H9 (cell line): ENCODE measurements around the gene GH2. TPM values are rescaled to one million over a fixed set of nuclear protein-coding genes. Genes with fewer than 3 reads are reported as not detected.

Experiments
- DNase-seq: peaks from one replicate; pipeline ENCODE4 v3.0.0-alpha.2; 2017
- H2AFZ ChIP-seq: one replicate; pipeline ENCODE4 v1.6.1; 2013; ENCODE audit warnings: mild to moderate bottlenecking, low read length, control low read depth, moderate library complexity
- H2AK5ac ChIP-seq: 2 replicates; pipeline ENCODE4 v1.6.1; 2013; ENCODE audit warnings: low read length, control low read depth, mixed read lengths; ENCODE audit not compliant: insufficient read length
- H2BK120ac ChIP-seq: one replicate; pipeline ENCODE4 v1.6.1; 2013; ENCODE audit warnings: low read depth, mild to moderate bottlenecking, low read length, control low read depth, inconsistent platforms; ENCODE audit not compliant: poor library complexity, severe bottlenecking
- H2BK12ac ChIP-seq: 2 replicates; pipeline ENCODE4 v1.6.1; 2013; ENCODE audit warnings: low read length, control low read depth, mixed read lengths, low read depth; ENCODE audit not compliant: insufficient read length
- H2BK15ac ChIP-seq: 2 replicates; pipeline ENCODE4 v1.6.1; 2013; ENCODE audit warnings: low read depth, low read length, control low read depth
- H2BK20ac ChIP-seq: one replicate; pipeline ENCODE4 v1.6.1; 2013; ENCODE audit warnings: low read depth, mild to moderate bottlenecking, low read length, control low read depth, inconsistent platforms; ENCODE audit not compliant: poor library complexity, severe bottlenecking
- H2BK5ac ChIP-seq: 2 replicates; pipeline ENCODE4 v1.6.1; 2013; ENCODE audit warnings: low read length, control low read depth, mixed read lengths; ENCODE audit not compliant: insufficient read length
- H3K14ac ChIP-seq: 2 replicates; pipeline ENCODE4 v1.6.1; 2013; ENCODE audit warnings: low read length, control low read depth; ENCODE audit not compliant: insufficient read depth
- H3K18ac ChIP-seq: 2 replicates; pipeline ENCODE4 v1.6.1; 2013; ENCODE audit warnings: low read depth, mild to moderate bottlenecking, mixed read lengths, low read length, control low read depth; ENCODE audit not compliant: insufficient read length
- H3K23ac ChIP-seq: 2 replicates; pipeline ENCODE4 v1.6.1; 2013; ENCODE audit warnings: low read length, control low read depth, mixed read lengths, low read depth; ENCODE audit not compliant: insufficient read length
- H3K23me2 ChIP-seq: 2 replicates; pipeline ENCODE4 v1.6.1; 2013; ENCODE audit warnings: low read depth, mild to moderate bottlenecking, mixed read lengths, low read length, control low read depth; ENCODE audit not compliant: insufficient read length, poor library complexity, severe bottlenecking
- H3K27ac ChIP-seq: 2 replicates; pipeline ENCODE4 v1.5.1; 2013; ENCODE audit warnings: low read length, control low read depth, mixed read lengths, low read depth; ENCODE audit not compliant: insufficient read length
- H3K27me3 ChIP-seq: 2 replicates; pipeline ENCODE4 v1.6.1; 2013; ENCODE audit warnings: low read length, control low read depth, inconsistent platforms; ENCODE audit not compliant: insufficient read depth
- H3K4ac ChIP-seq: 2 replicates; pipeline ENCODE4 v1.6.1; 2013; ENCODE audit warnings: low read depth, mild to moderate bottlenecking, control low read depth, inconsistent platforms, low read length, moderate library complexity
- H3K4me1 ChIP-seq: 2 replicates; pipeline ENCODE4 v1.6.1; 2013; ENCODE audit warnings: low read length, control low read depth, inconsistent platforms; ENCODE audit not compliant: insufficient read depth
- H3K4me2 ChIP-seq: 2 replicates; pipeline ENCODE4 v1.6.1; 2013; ENCODE audit warnings: low read length, control low read depth, mixed read lengths; ENCODE audit not compliant: insufficient read length, insufficient read depth
- H3K56ac ChIP-seq: 2 replicates; pipeline ENCODE4 v1.6.1; 2013; ENCODE audit warnings: low read depth, mild to moderate bottlenecking, mixed read lengths, low read length, control low read depth; ENCODE audit not compliant: insufficient read length
- H3K79me1 ChIP-seq: 2 replicates; pipeline ENCODE4 v1.6.1; 2013; ENCODE audit warnings: low read depth, mild to moderate bottlenecking, moderate library complexity, low read length, control low read depth, inconsistent platforms; ENCODE audit not compliant: insufficient read depth, poor library complexity, severe bottlenecking
- H3K79me2 ChIP-seq: 2 replicates; pipeline ENCODE4 v1.6.1; 2013; ENCODE audit warnings: low read length, control low read depth, inconsistent platforms; ENCODE audit not compliant: insufficient read depth
- H3K9ac ChIP-seq: 2 replicates; pipeline ENCODE4 v1.6.1; 2013; ENCODE audit warnings: low read length, control low read depth, mixed read lengths; ENCODE audit not compliant: insufficient read length; ENCODE audit errors: extremely low read depth
- H3K9me3 ChIP-seq: one replicate; pipeline ENCODE4 v1.6.1; 2013; ENCODE audit warnings: low read depth, low read length, inconsistent platforms; ENCODE audit not compliant: control insufficient read depth
- H3T11ph ChIP-seq: one replicate; pipeline ENCODE4 v1.6.1; 2013; ENCODE audit warnings: mild to moderate bottlenecking, low read length, control low read depth, inconsistent platforms
- H4K20me1 ChIP-seq: one replicate; pipeline ENCODE4 v1.6.1; 2013; ENCODE audit not compliant: control insufficient read depth, insufficient read length, insufficient read depth
- H4K5ac ChIP-seq: 2 replicates; pipeline ENCODE4 v1.6.1; 2013; ENCODE audit warnings: low read depth, mild to moderate bottlenecking, mixed read lengths, low read length, control low read depth; ENCODE audit not compliant: insufficient read length
- H4K8ac ChIP-seq: replicated peaks from 2 replicates; pipeline ENCODE4 v1.6.1; 2013; ENCODE audit warnings: low read length, control low read depth, mixed read lengths, low read depth; ENCODE audit not compliant: insufficient read length
- H4K91ac ChIP-seq: 2 replicates; pipeline ENCODE4 v1.6.1; 2013; ENCODE audit warnings: low read depth, mild to moderate bottlenecking, moderate library complexity, mixed read lengths, low read length, control low read depth; ENCODE audit not compliant: insufficient read length
- H3K27ac Mint-ChIP-seq, 3 experiments: 2 replicates in 2 of 3; 3 replicates in 1 of 3; pipeline ENCODE4 v1.8.0; 2020 to 2021; ENCODE audit warnings: mixed read lengths in 3 of 3, mild to moderate bottlenecking in 1 of 3, moderate library complexity in 1 of 3
- H3K27me3 Mint-ChIP-seq: 2 replicates; pipeline ENCODE4 v1.8.0; 2021; ENCODE audit warnings: low read depth, mild to moderate bottlenecking, moderate library complexity, mixed read lengths
- H3K36me3 Mint-ChIP-seq, 3 experiments: 2 replicates in 2 of 3; 3 replicates in 1 of 3; pipeline ENCODE4 v1.8.0; 2020 to 2021; ENCODE audit warnings: low read depth in 3 of 3, mixed read lengths in 3 of 3; ENCODE audit not compliant: insufficient read depth in 1 of 3
- H3K4me1 Mint-ChIP-seq, 2 experiments: 2 replicates each; pipeline ENCODE4 v1.8.0; 2020; ENCODE audit warnings: mixed read lengths in 2 of 2
- H3K4me3 Mint-ChIP-seq, 2 experiments: 2 replicates in 1 of 2; 3 replicates in 1 of 2; pipeline ENCODE4 v1.8.0; 2020 to 2021; ENCODE audit warnings: mild to moderate bottlenecking in 2 of 2, mixed read lengths in 2 of 2, moderate library complexity in 1 of 2
- H3K9me3 Mint-ChIP-seq, 2 experiments: 2 replicates in 1 of 2; 3 replicates in 1 of 2; pipeline ENCODE4 v1.8.0; 2020; ENCODE audit warnings: mild to moderate bottlenecking in 2 of 2, mixed read lengths in 2 of 2, moderate library complexity in 1 of 2
- WGBS: extraction: QIAGEN DNeasy Blood & Tissue Kit; methylation state at CpG from one replicate; pipeline ENCODE4 v1.1.7; 2013; ENCODE audit warnings: missing lambda C conversion rate, low lambda C conversion rate, mixed read lengths; ENCODE audit not compliant: insufficient read length; ENCODE audit errors: extremely low coverage; 5-methylcytosine and 5-hydroxymethylcytosine counted together
- total RNA-seq: library from RNA; stranded (reverse); gene quantifications from 2 replicates; pipeline ENCODE4 v1.2.1, GENCODE V29; 2021
- TF ChIP-seq, protein P1 (sequence below): fragments of 200-600 bp; sonication (generic); conservative IDR thresholded peaks from 3 replicates; pipeline ENCODE4 v1.8.0; 2021; ENCODE audit warnings: antibody characterized with exemption, mild to moderate bottlenecking

Gene GH2
- total RNA-seq, 1 experiment from 2014 or later = 0.77 TPM

DNA sequence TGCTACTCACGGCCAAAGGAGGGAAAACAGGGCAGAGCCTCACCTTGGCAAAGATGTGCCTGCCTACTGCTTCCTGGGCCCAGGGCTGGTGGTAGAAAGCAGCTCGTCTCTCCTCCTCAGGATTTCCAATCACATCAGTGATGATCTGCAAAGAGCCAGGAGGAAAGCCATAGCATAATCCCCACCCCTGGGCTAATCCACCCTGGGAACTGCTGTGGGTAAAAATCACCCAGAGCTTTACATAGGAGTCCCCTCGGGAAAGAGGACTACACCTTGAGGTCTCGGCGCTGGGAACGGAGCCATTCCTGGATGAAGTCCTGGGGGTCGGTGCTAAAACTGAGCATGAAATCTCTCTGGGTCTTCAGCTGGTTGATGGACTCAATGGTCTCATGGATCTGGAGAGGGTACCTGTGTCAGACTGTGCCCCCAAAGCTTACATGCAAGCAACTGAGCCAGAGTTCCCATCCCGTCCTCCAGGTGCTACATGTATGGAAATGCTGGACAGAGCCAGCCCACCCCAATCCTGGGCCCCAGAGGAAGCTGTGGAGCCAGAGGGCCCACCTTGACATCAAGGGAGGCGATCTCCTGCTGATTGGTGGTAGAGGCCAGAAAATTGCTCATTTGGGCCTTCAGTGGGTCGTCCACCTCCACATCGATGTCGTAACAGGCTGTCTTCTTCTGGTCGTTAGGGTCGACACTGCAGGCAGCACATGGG, 48.6 kb downstream of the GH2 start:
- H2BK12ac ChIP-seq = no peak overlapping the region
- DNase-seq = no peak
- H3K79me2 ChIP-seq = peaks cover under 1% of the 10 kb centered on the region; the same call in 1 of the 2 replicates
- H3K27ac ChIP-seq = no peak overlapping the region
- H3K36me3 Mint-ChIP-seq = peaks cover 60 to 88% (median 82%) of the 10 kb centered on the region in 3 experiments
- H3K27me3 ChIP-seq = no peaks in the 10 kb centered on the region
- no peak overlapping the region for H2AFZ ChIP-seq
- H2BK15ac ChIP-seq = no peak overlapping the region
- no peaks in the 10 kb centered on the region for H3K9me3 ChIP-seq
- no peak overlapping the region for H2BK120ac ChIP-seq
- H4K5ac ChIP-seq = no peak overlapping the region
- H4K20me1 ChIP-seq = peaks cover 2% of the 10 kb centered on the region
- H3K14ac ChIP-seq = no peak overlapping the region
- H3K56ac ChIP-seq = no peak overlapping the region
- peaks cover 3% of the 10 kb centered on the region for H3K79me1 ChIP-seq
- no peak overlapping the region for H3T11ph ChIP-seq
- no peak overlapping the region for H3K4me3 Mint-ChIP-seq
- peaks cover 6 to 15% of the 10 kb centered on the region in 2 experiments for H3K4me1 Mint-ChIP-seq
- no peak overlapping the region for H3K18ac ChIP-seq
- no peaks in the 10 kb centered on the region for H3K9me3 Mint-ChIP-seq
- no CpG with 5 or more reads among the region's 14 CpGs for WGBS
- H3K4me2 ChIP-seq = no peak overlapping the region
- H3K23ac ChIP-seq = no peak overlapping the region
- H3K4me1 ChIP-seq = no peaks in the 10 kb centered on the region
- no peak overlapping the region for H2BK5ac ChIP-seq
- no peak overlapping the region for H3K4ac ChIP-seq
- TF ChIP-seq, protein P1, sequence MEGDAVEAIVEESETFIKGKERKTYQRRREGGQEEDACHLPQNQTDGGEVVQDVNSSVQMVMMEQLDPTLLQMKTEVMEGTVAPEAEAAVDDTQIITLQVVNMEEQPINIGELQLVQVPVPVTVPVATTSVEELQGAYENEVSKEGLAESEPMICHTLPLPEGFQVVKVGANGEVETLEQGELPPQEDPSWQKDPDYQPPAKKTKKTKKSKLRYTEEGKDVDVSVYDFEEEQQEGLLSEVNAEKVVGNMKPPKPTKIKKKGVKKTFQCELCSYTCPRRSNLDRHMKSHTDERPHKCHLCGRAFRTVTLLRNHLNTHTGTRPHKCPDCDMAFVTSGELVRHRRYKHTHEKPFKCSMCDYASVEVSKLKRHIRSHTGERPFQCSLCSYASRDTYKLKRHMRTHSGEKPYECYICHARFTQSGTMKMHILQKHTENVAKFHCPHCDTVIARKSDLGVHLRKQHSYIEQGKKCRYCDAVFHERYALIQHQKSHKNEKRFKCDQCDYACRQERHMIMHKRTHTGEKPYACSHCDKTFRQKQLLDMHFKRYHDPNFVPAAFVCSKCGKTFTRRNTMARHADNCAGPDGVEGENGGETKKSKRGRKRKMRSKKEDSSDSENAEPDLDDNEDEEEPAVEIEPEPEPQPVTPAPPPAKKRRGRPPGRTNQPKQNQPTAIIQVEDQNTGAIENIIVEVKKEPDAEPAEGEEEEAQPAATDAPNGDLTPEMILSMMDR = no peak
- H4K91ac ChIP-seq = no peak overlapping the region
- no peaks in the 10 kb centered on the region for H3K23me2 ChIP-seq
- no peak overlapping the region for H2BK20ac ChIP-seq
- no peaks in the 10 kb centered on the region for H3K27me3 Mint-ChIP-seq
- H3K27ac Mint-ChIP-seq = no peak overlapping the region
- no peak overlapping the region for H4K8ac ChIP-seq
- H2AK5ac ChIP-seq = no peak overlapping the region
- H3K9ac ChIP-seq = no peak overlapping the region
